Ishikawa (cell line): Measurements from ENCODE around the gene MON1A.

Experiments
- CEBPB ChIP-seq: IDR thresholded peaks from 2 replicates; pipeline ENCODE4 v1.6.1; 2012
- CREB1 ChIP-seq: IDR thresholded peaks from 2 replicates; pipeline ENCODE4 v1.6.1; 2012; ENCODE audit warnings: low read depth
- EGR1 ChIP-seq: IDR thresholded peaks from 2 replicates; pipeline ENCODE4 v1.6.1; 2012
- EP300 ChIP-seq: IDR thresholded peaks from 2 replicates; pipeline ENCODE4 v1.6.1; 2012; ENCODE audit warnings: borderline replicate concordance
- FOXM1 ChIP-seq: IDR thresholded peaks from 2 replicates; pipeline ENCODE4 v1.6.1; 2012; ENCODE audit warnings: low read depth, borderline replicate concordance
- NFIC ChIP-seq: IDR thresholded peaks from 2 replicates; pipeline ENCODE4 v1.6.1; 2012
- RAD21 ChIP-seq: IDR thresholded peaks from 2 replicates; pipeline ENCODE4 v1.6.1; 2012; ENCODE audit warnings: low read depth
- REST ChIP-seq: IDR thresholded peaks from 2 replicates; pipeline ENCODE4 v1.6.1; 2012; ENCODE audit warnings: low read depth, mild to moderate bottlenecking
- TAF1 ChIP-seq: IDR thresholded peaks from 2 replicates; pipeline ENCODE4 v1.6.1; 2012; ENCODE audit warnings: low read depth, mild to moderate bottlenecking
- TCF12 ChIP-seq: IDR thresholded peaks from 2 replicates; pipeline ENCODE4 v1.6.1; 2012; ENCODE audit warnings: low read depth
- TEAD4 ChIP-seq: IDR thresholded peaks from 2 replicates; pipeline ENCODE4 v1.6.1; 2012
- YY1 ChIP-seq: IDR thresholded peaks from 2 replicates; pipeline ENCODE4 v1.6.1; 2012; ENCODE audit warnings: low read depth
- ZBTB7A ChIP-seq: IDR thresholded peaks from 2 replicates; pipeline ENCODE4 v1.6.1; 2012; ENCODE audit warnings: low read depth
- TF ChIP-seq, protein P1 (sequence below): IDR thresholded peaks from 2 replicates; pipeline ENCODE4 v1.6.1; 2012
- TF ChIP-seq, protein P2 (sequence below): IDR thresholded peaks from 2 replicates; pipeline ENCODE4 v1.6.1; 2012

Gene MON1A

GRCh38 chr3:49967291-49967690 is 37.7 kb upstream of the MON1A start:
- no peak for TF ChIP-seq YY1
- no peak for TF ChIP-seq ZBTB7A
- no peak for TF ChIP-seq REST
- TF ChIP-seq CEBPB, result no peak
- TF ChIP-seq, protein P1, sequence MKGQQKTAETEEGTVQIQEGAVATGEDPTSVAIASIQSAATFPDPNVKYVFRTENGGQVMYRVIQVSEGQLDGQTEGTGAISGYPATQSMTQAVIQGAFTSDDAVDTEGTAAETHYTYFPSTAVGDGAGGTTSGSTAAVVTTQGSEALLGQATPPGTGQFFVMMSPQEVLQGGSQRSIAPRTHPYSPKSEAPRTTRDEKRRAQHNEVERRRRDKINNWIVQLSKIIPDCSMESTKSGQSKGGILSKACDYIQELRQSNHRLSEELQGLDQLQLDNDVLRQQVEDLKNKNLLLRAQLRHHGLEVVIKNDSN, result no peak
- TF ChIP-seq EP300, result no peak
- no peak for TF ChIP-seq TCF12
- TF ChIP-seq FOXM1, result no peak
- TF ChIP-seq EGR1, result no peak
- TF ChIP-seq TAF1, result no peak
- no peak for TF ChIP-seq TEAD4

DNA sequence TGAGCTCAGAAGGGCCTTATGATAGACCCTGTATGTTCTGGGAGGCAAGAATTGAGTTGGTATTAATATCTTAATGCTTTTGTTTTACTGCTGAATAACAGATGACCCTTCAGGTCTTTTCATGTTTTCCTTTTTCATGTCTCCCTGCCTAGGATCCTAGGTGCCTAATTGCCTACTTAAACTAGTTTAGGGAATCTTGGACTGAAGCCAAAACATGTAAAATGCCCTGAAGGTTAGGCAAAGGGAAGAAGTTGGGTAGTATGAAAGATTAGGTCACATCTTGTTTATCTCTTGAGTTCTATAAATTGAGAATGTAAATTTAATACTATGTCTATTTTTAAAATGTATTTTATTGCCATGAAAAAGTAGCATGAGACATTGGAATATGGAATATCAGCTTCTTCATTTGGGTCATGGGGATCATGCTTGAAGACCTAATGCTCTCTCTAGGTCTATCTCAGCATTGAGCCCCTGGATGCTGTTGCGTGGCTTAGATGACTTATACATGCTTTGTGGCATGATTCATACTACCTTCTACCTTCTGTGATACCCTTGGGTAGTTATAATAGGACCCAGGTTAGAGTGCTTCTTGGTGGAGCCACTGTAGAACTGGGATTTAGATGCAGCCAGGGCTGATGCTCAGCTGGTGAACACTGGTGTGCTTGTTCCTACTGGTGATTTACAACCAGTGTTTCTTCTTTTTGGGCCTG is 36.8 kb upstream of the MON1A start:
- TF ChIP-seq REST (no peak), NFIC (peak; percentile 51; the same call in 1 of the 2 replicates)

GRCh38 chr3:49955636-49956035 is 26.0 kb upstream of the MON1A start:
- TF ChIP-seq, protein P2, sequence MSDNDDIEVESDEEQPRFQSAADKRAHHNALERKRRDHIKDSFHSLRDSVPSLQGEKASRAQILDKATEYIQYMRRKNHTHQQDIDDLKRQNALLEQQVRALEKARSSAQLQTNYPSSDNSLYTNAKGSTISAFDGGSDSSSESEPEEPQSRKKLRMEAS, result no peak
- no peak for TF ChIP-seq RAD21
- TF ChIP-seq TCF12, result no peak
- no peak for TF ChIP-seq YY1
- no peak for TF ChIP-seq NFIC
- TF ChIP-seq TAF1, result no peak
- TF ChIP-seq CREB1, result no peak
- TF ChIP-seq EP300, result no peak
- no peak for TF ChIP-seq TEAD4

DNA sequence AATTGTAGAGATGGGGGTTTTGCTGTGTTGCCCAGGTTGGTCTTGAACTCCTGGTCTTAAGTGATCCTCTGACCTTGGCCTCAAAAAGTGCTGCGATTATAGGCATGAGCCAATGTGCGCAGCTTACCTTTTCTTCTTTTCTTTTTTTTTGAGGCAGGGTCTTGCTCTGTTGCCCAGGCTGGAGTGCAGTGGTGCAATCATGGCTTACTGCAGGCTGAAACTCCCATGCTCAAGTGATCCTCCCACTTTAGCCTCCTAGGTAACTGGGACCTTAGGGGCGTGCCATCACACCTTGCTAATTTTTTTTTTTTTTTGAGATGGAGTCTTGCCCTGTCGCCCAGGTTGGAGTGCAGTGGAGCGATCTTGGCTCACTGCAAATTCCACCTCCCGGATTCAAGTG is 23.3 kb upstream of the MON1A start:
- TF ChIP-seq TCF12, result no peak

- no peak for TF ChIP-seq TEAD4
- TF ChIP-seq, protein P1, result no peak
Measured at GRCh38 chr3:49942651-49943050, 13.0 kb upstream of the MON1A start.

- 0 out of 2 replicates have a peak, but pooled peaks have one; percentile 0 for TF ChIP-seq RAD21
- TF ChIP-seq, protein P1, result no peak
- no peak for TF ChIP-seq EP300
Measured at GRCh38 chr3:49940667-49941249, 11.1 kb upstream of the MON1A start.

DNA sequence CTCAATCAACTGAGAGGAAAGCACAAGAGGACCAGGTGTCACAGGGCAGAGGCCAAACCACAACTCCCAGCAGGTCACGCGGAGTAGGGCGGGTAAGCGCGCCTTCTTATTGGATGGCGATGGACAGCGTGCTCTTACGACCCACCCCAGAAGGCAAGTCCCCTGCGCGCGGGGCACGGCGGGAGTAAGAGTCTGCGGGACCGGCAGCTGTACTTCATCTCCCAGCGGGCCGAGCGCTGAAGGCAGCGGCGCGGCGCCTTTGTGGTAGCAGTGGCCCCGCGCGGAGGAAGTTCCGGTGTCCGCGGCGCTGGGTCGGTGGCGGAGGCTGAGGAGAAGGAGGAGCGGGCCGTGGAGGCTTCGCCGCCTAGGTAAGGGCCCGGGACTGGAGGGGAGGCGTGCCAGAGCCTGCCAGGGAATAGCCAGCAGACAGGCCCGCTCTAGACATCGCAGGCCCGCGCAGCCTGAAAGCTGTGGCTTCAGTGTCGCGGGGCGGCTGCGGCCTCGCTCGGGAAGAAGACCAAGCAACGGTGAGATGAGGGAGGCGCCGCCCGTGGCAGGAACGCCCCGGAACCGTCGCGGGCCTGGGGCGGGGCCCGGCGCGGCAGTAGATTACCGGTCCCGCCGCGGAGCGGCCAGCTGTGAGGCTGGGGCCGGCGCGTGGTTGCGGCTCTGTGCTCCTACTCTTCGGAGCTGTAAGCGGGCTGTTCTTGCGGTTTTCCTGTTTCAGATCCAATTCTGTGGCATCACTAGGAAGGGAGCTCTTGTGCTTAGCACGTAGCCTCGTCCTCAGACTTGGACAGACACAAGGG is 10.5 kb upstream of the MON1A start, which contains the start of gene RBM6:
RBM6 (plus strand) TSS at position 293 of the 809 bp plus-strand sequence. CDS start 22,492 bp downstream, outside the sequence.
- TF ChIP-seq FOXM1, result no peak
- no peak for TF ChIP-seq NFIC
- TF ChIP-seq EGR1, result no peak; the same call in 1 of the 2 replicates
- 0 out of 2 replicates have a peak, but pooled peaks have one; percentile 51 for TF ChIP-seq YY1
- TF ChIP-seq, protein P2, result peak; percentile 76
- no peak for TF ChIP-seq RAD21
- no peak for TF ChIP-seq ZBTB7A
- peak; percentile 70 for TF ChIP-seq TAF1
- TF ChIP-seq REST, result no peak
- TF ChIP-seq, protein P1, result peak; percentile 90
- no peak for TF ChIP-seq EP300
- peak; percentile 56; the same call in 1 of the 2 replicates for TF ChIP-seq CREB1
- no peak for TF ChIP-seq TEAD4
- TF ChIP-seq TCF12, result peak; percentile 70
- no peak for TF ChIP-seq CEBPB
